Activated CD4-positive, alpha-beta T cell treated with anti-CD3 and anti-CD28 coated beads, Interleukin-2, amount 50 U/mL, for 16 hours (primary cell): ENCODE measurements around the gene ARHGAP19.

Experiments used
- DNase-seq: peaks from one replicate; pipeline ENCODE4 v3.0.0-alpha.2; 2020

Gene ARHGAP19

DNA sequence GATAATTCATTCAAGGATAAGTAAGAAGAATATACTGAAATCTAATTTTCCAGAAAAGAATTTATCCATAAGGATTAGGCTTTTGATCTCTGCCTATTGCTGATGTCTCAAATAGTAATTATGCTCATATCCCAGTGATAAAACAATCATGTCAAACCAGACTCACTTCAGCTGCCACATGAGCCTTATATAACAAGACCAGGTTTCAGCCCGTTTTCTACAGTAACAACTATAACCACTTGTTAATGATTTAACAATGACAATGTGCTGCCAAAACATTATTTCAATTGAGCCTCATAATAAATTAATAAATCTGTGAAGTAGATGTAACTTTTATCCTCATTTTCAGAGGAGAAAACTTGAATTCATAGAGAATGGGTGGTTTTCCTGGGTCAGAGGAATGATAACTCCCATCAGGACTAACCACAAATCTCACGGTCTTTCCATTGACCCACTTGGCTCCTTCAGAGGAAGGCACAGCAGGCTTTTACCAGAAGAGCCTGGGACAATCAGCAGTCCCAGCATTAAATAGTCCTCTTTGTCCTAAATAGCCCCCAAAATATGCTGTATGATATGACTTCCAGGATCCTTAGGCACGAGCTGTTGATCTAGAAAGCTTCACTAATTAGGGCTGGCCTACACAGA, 64.2 kb downstream of the ARHGAP19 start:
- DNase-seq, result no peak

DNA sequence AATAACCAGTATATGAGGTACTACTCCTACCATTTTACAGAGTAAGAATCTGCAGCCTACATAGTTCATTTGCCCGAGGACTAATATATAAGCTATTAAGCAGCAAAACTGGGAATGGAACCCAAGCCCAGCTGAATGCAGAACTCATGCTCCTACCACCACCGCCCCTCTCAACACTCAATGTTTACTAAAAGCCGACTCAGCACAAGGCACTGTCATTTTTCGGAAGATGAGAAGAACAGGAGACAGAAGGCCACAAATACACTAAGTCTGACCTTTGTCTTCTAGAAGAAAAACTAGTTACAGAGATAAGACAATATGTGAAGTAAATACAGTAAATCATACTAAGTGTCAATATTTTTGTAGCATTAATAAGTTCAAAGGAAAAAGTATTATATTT, 66.0 kb downstream of the ARHGAP19 start:
- no peak for DNase-seq

DNA sequence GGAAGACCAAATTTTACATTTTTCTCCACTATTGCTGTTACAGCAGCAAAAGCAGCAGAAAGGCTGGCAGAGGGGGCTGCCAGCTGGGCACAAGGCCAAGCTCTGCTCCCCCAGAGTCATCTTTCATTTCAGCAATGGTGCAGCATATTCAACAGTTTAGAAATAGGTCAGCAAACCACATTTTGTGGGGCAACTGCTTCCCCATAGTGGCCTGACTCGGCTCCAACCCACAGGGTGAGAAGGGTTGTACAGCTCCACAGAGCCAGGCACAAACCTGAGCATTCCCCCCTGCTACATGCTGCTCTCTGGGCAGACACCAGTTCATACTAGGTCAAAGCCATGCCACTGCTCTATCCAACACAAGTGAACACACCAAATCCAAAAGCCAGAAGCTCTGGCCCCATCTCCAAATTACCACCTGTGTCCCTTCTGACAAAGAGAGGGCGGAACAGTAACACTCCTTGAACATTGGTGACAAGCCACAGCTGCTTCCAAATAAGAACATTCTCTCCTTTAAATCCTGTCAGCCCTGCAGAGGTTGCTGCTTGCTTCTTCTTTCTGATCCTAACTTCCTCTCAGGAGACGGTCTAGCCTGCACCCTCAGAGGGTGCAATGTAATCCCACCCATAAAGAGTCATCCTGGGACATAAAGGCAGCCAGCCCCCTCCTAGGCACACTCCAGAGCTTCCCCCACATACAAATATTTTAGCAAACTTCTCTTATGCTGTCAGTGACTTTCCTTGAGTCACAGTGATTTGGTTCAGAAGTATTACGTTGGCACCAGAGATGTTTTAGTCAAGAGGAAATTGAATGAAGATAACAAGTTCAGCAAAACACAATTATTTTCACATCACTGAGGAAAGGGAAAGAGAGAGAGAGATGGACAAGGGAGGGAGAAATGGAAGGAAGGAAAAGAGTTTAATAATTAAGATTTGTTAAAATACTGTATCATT, 67.7 kb downstream of the ARHGAP19 start:
- peak; percentile 73 for DNase-seq

DNA sequence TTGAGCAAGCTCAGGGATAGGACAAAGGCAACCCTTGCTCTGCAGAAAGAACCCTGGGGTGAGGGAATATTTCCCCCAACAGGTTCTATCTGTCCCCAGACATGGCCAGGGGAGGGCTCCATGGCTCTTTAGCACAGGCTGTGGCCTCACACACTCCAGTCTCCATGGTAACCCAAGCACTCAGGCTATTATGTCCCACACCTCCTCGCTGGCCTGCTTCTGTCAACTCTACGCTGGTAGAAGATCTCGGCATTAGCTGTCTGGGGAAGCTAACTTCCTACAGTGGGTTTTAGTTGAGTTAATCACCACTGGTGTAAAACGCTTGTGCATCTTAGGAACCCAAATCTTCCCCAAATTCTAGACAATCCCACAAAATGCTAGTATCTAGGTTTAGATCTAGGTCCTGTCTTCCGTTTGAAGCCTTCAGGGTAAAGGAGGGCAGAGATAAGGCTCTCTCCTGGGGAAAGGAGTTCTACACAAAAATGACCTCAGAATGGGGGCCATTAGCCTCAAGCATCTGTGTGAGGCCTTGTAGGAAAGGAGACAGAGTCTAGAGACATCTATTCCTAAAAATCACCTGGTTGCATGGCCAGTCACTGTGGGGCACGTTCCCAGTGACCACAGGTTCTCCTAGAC, 70.0 kb downstream of the ARHGAP19 start:
- DNase-seq, result no peak

DNA sequence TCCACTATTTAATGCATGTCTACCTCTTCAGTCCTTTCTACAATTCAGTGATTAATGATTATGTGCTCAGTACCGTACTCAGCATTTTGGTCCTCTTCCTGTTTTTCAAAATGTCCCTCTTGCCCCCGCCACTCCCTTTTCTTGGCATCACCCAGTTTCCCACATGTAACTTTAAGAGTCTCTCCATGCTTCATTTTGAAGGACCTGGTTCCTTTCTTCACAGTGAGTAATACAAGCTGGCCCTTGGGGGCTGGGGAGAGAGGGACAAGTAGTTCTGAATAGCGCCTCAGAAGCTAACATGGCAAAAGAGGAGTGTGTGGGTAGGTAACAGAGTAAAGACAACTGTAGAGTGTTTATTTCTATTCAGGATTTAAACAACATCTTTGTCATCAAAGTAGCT, 72.1 kb downstream of the ARHGAP19 start:
- DNase-seq, result no peak

DNA sequence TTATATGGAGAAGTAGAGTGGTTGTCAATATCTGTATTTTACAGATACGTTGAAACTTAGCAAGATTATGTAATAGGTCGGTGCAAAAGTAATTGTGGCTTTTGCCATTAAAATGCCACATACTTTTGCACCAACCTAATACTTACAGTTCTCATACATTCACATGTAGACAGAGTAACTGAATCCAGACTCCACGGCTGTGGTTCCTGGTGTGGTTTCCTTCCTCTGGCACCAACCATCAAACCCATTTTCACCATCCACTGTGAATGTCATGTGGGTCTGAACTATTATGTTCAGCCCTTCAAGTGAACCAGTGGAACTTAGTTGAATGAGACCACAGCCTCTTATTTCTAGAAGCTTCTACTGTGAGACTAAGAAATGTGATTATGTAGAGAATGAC, 75.1 kb downstream of the ARHGAP19 start:
- DNase-seq, result no peak

DNA sequence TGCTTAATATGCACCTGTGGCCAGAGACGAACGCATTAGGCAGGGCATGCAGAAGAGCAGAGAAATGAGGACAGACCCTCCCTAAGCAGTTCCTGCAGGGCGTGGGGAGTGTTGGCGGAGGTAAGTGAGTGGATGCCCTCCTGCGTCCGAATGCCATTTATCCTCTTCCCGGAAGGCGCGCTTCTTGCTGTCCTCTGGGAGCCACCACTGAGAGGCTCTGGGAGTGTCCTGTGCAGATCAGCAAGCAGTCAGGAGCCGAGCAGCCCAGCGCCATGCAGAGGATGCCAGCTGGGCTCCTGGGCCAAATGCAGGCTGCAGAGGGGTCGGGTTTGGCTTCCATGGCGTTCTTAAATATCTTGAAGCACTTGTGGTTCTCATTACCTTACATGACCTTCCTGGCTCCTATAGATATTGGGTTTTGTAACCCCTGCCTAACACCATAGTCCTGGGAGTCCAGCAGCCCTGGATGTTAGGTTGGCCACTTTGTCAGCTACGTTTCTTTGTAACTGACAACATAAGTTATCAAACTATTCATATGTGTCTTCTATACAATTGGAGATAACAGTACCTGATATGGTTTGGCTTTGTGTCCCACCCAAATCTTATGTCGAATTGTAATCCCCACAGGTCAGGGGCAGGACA, 76.7 kb downstream of the ARHGAP19 start:
- no peak for DNase-seq

DNA sequence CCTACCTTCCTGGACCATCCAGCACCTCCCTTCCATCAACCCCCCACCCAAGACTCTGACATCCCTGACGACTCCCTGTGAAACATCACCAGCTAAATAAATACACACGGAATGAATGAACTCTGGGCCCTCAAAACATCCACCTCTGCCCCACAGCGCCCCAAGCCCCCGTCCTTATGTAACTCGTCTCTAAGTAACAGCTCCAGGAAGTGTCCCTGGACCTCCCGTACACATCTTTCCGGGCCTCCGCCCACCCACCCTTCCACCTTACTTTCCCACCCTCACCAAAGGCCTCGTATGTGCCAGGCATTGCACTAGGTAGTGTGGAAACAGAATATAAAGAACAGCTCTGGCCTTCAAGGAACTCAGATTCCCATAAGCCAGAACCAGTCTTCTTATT, 79.0 kb downstream of the ARHGAP19 start:
- DNase-seq, result no peak

DNA sequence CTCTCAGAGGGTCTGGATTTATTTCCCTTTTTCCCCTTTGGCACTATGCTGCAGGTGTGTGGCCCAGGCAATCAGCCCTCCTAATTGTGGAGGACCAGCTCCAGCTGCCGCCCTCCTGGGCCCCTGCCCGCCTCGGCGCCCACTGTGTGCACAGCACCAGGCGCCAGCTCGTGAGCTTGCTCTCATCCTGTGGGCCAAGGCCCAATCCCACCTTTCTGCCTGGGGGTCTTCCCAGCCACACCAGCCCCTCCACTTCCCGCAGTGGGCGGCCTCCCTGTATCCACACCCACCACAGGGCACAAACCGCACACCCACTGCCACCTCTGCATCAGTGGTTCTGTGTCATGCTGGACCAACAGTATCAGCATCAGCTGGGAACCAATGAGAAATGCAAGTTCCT, 81.2 kb downstream of the ARHGAP19 start:
- no peak for DNase-seq

DNA sequence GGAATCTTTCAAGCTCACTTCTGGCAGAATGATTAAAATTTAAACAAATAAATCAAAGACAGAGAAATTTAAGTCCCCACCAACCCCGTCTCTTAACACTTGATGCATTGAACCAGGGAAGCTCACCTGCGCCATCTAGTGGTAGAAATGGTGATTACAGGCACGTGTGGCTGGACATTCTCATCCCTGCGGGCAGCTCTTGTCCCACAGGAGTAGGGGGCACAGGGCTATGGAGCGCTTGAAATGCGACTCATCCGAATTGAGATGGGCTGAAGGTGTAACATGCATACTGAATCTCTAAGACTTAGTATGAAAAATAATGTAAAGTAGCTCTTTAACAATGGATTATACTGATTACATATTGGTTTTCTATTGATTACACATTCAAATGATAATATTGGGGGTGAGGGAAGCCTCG, 81.9 kb downstream of the ARHGAP19 start:
- peak; percentile 76 for DNase-seq

DNA sequence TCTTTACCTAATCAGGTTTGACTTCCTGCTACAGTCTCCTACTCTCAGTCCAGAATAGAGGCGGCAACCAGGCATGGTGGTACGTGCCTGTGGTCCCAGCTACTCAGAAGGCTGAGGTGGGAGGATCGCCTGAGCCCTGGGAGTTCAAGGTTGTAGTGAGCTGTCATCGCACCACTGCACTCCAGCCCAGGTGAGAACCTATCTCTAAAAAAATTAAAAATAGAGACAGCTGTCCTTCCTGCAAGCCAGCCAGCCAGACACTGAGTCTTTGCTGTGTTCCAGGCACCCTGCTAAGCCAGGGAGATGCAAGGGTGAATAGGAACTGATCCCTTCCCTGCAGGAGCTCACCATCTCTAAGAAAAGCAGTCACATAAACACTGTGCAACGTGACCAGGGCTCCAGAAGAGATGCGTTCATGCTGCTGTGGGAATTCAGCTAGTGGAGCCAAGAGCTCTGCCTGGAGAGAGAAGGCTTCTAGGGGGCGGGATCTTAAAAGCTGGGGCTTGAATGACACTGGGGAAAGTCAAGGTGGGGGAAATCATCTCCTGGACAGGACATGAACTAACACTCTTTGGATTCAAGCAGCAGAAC, 84.6 kb downstream of the ARHGAP19 start:
- DNase-seq, result no peak

DNA sequence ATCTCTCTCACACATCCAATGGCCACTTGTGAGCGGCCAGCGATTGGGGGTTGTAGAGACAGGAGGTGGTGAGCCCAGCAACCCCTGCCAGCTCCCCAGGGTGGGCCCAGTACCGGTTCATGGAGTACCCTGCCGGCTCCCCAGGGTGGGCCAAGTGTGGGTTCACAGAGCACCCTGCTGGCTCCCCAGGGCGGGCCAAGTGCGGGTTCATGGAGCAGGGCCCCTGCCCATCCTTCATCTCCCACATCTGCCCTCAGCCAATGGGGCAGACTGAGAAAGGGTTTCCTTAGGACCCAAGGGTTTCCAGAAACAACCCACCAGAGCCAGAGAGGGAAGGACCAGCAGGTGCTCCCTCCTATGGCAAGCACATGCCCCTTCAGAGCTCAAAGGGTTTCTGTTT, 85.3 kb downstream of the ARHGAP19 start:
- DNase-seq, result no peak

DNA sequence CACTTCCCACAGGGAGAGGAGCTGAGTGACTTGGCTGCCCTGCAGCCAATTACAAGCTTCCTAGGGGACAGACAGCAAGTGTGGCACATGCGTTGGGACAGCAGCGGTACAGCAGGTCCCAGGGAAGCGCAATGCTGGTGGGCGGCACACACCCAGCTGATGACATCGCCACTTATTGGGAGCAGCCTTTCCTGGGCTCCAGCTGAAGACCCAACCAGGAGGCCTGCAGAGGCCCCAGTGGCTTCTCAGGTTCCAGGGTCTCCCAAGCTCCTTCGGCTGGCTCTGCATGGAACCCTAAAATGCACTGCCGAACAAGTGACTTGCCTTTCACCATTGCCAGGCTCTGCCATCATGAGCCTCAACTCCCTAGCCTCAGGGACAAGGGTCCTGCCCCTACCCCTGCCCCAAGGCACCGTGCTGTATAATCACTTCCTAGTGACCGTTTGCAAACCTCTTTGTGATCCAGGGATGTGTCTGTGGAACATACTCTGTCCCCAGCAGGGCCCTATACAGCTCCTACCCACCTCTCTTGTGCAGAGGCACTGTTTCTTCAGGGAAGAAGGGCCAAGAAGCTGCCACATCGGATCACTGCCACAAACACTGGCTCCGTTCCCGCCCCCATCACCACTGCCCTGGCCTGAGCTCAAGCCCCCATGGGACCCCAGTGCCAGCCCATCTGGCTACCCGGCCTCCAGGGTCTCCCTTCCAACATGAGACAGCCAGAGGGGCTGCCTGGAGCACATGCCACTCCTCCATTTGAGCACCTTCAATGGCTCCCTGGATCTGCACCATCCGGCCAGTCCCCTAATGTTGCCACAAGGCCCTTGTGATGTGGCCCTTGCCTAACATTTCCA, 87.4 kb downstream of the ARHGAP19 start:
- DNase-seq, result no peak

DNA sequence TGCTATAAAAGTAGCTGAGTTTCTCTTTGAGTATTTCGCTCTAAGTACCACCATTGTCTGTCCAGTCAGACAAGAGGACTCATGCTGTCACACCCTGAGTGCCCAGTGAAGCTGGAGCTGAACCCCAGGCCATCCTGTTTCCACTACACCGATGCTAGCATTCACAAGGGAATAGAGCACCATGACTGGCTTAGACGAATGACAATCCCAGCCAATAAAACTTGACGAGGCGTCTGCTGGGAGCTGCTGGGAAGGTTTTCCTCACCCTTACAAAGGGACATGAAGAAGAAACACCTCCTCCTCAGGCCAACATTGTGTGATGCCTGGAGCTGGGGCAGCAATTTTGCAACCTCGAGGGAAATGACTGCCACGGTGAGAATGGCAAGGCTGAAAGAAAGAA, 89.2 kb downstream of the ARHGAP19 start:
- DNase-seq, result no peak

DNA sequence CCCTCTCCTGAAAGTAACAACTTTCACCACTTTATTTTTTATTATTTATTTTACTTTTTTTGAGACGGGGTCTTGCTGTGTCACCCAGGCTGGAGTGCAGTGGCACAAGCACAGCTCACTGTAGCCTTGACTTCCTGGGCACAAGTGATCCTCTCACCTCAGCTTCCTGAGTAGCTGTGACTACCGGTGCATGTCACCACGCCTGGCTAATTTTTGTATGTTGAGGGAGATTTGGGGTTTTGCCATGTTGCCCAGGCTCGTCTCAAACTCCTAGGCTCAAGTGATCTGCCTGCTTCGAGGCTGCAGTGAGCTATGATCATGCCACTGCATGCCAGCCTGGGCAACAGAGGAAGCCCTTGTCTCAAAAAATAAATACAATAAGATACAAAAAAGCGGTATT, 91.8 kb downstream of the ARHGAP19 start:
- peak; percentile 44 for DNase-seq

DNA sequence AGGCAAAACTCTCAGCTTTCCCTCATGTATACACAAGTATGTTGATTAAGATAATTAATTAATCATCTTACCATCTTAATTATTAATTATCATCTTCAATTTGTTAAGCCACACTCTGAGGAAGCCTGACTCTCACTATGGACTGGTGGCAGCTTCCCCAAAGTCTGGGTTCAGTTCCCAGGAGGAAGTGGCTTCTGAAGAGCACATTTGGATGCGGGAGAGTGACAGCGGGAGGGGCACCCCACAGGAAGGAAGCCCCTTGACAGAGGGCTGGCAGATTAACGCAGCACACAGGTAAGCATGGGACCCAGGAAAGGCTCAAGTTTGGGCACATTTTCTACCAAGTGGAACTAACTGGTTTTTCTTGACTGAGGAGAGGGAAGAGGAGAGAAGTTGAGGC, 93.3 kb downstream of the ARHGAP19 start:
- DNase-seq, result no peak

DNA sequence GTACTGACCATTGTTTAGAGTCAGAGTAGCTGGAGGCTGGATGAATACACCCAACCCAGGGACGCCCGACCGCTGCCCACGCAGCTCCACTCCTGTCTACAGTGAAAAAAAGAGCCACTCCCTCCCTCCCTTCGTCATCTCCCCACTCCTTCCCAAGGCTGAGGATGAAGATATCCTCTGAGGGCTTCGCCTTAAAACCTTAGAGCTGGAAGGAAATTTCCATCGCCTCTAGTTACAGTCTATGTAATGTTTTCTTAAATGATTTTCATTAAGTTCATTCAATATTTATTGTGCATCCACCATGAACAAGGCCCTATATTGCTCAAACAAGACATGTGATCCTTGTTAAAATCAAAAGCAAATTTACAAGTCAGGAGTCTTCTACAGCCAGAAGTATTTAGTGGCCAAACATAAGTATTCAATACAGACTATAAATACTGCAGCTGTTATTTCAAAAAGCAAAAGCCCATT, 95.4 kb downstream of the ARHGAP19 start:
- DNase-seq, result no peak

DNA sequence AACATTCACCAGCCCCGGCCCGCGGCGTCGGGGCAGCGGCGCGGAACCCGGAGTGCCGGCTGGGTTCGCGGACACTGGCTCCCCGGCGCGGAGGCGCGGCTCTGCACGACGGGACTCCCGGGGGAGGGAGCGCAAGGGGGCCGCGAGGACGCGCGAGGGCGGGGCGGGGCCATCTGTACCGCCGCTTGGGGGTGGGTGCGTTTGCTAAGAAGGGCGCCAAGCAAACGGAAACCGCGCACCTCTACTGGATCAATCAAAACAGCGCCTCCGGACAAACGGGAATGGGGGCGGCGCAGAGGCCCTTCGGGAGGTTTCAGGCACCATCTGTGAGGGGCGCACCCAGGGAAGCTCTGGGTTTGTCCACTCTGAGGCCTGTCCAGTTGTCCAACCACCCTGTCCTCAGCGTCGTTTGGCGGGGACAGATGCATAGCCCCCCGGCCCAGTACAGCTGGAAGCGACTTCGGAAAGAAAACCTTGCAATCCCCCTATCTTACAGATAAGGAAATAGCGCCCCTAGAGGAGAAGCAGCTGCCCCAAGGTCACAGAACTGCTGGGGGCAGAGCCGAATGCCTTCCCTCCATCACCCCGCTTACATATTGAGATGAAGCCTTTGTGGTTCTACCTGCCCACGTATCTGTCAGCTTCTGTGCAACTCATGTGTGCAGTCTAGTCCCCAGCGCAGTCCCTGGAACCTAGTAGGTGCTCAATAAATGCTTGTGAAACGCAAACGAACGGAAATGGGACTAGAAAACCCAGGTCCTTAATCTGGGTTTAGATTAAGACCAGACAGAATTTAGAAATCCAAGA, 96.0 kb downstream of the ARHGAP19 start:
- DNase-seq, result peak; percentile 76

DNA sequence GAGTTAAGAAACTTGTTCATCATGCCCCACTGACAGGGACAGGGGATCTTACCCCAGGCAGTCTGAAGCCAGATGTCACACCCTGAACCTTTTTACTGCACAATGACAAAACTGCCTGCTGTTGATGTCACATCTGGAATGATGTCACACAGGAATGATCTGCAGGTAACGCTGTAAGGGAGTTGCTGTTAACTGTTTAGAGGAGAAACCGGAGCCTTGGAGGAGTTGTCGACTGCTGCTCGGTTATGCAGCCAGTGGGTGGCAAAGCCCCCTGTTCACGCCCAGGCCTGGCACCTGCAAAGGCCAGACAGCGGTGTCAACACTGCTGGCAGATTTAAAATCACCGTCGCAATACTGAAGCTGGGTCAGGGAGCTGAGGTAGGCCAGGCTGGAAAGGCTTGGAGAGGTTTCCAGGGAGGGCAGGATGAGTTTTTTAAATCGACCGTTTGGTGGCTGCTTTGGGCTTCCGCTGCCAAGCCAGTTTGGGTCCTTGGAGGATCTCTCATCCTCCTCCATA, 96.7 kb downstream of the ARHGAP19 start:
- DNase-seq, result no peak

DNA sequence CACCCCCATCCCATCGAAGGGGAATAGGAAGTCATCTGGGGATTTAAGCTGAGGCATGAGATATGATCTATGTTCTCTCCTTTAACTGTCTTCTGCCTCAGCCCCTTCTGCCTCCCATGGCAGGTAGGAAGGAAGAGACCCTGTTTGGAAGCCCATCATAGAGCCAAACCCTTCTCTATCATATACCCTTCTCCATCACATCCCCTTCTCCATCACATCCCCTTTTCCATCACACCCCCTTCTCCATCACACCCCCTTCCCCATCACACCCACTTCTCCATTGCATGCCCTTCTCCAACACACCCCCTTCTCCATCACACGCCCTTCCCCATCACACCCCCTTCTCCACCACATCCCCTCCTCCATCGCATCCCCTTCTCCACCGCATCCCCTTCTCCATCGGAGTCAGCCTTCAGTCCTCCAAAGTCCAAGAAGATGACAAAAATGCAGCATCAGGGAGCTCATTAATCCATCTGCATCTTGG, 99.4 kb downstream of the ARHGAP19 start:
- DNase-seq, result no peak

DNA sequence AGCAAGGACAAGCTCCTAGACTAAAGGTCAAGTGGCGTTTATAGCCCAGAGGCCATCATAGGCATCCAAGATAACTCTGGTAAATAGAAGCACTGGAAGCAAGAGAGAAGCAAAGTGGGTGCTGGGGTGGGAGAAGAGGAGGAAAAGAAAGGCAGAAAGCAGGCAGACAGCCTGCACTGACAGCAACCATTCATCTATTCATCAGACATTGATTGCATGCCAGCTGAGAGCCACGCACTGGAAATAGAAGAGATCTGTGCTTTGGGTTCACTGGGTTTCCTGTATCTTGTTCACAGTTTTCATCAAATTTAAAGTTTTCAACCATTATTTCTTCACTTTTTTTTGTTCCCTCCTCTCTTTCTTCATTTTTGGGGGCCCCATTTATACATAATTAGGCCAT, 102.0 kb downstream of the ARHGAP19 start:
- no peak for DNase-seq
